ENCODE results near the gene PRKCE.

DNA sequence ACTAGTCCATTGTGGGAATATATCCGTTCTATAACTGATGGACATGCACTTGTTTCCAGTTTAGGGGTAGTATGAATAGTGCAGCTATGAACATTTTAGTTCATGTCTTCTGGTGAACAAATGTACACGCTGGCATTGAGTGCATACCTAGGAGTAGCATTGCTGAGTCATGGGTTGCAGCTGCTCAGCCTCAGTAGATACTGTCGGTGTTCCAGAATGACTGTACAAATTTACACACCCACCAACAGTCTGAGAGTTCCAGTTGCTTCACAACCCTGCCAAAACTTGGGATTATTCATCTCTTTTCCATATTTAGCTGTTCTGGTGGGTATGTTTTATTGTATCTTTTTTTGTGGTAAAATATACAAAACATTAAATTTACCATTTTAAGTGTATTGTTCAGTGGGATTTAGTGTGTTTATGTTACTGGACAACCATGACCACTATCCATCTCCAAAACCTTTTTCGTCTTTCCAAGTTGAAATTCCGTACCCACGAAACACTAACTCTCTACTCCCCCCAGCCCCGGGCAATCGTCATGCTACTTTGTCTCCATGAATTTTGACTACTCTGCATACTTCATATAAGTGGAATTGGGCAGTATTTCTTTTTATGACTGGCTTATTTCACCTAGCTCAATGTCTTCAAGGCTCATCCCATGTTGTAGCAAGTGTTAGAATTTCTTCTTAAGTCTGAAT, 281.0 kb downstream of the PRKCE start:
- no peak for TF ChIP-seq POLR2A (IDR thresholded peaks at IDR 0.05)
- TF ChIP-seq, protein P1, sequence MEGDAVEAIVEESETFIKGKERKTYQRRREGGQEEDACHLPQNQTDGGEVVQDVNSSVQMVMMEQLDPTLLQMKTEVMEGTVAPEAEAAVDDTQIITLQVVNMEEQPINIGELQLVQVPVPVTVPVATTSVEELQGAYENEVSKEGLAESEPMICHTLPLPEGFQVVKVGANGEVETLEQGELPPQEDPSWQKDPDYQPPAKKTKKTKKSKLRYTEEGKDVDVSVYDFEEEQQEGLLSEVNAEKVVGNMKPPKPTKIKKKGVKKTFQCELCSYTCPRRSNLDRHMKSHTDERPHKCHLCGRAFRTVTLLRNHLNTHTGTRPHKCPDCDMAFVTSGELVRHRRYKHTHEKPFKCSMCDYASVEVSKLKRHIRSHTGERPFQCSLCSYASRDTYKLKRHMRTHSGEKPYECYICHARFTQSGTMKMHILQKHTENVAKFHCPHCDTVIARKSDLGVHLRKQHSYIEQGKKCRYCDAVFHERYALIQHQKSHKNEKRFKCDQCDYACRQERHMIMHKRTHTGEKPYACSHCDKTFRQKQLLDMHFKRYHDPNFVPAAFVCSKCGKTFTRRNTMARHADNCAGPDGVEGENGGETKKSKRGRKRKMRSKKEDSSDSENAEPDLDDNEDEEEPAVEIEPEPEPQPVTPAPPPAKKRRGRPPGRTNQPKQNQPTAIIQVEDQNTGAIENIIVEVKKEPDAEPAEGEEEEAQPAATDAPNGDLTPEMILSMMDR (IDR thresholded peaks at IDR 0.05), result no peak
